Stimulated activated CD8-positive, alpha-beta memory T cell treated with anti-CD3 and anti-CD28 coated beads, Interleukin-4, amount 100 ng/mL, for 4 hours (primary cell): ENCODE results near the gene CALML5.

Source experiments
- DNase-seq, 2 donors: peaks; one replicate each; pipeline ENCODE4 v3.0.0-alpha.2; 2020; ENCODE audit warnings: low read depth in 2 of 2, low spot score in 1 of 2

Gene CALML5

DNA sequence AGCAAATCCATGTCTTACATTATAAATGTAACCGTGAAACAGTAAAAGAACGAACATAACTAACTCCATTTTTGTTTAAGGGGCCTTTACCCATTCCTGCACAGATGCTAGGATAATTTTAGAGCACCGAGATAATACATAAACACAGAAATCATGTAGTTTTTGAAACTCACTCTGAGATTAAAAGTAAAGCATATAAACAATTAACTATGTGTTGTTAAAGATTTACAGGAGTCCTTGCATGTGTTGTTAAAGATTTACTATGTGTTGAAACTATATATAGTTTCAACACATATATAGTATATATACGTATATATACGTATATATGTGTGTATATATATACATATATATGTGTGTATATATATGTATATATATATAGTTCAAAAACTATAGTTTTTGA is 18.2 kb upstream of the CALML5 start:
- DNase-seq: no peak

GRCh38 chr10:5515948-5516761 is 16.8 kb upstream of the CALML5 start:
- no peak for DNase-seq

- no peak for DNase-seq
Measured at GRCh38 chr10:5514226-5514850, 15.0 kb upstream of the CALML5 start.

DNA sequence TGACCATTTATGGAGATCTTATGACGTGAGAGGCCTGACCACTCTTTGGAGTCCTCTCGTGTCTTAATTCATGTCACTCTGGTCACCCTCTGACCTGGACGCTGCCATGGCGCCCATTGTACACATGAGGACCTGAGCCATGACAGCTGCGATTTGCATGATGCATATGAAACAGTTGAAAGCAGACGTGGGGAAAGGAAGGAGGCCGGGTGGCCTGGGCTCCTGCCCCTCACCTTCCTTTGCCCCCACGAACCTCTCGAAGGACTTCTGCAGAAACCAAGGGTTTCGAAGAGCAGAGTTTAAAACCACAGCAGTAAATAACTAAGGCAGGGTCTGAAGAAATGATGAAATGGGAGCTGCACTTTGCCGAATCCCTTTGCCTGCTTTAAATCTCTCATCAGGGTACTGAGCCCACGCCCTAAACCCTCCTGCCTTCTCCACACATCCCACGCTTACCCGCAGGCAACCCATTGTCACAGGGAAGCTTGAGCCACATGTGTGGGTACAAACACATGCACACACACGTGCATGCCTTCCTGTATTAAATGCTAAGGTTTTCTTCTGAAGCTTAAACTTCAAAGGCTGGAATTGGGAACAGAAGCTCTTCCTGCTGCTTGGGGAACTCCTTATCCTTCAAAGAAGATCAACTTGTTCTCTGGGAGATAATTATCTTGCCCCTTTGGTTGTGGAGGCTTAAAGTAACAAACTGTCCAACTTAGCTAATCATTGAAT is 13.7 kb upstream of the CALML5 start:
- no peak for DNase-seq

DNA sequence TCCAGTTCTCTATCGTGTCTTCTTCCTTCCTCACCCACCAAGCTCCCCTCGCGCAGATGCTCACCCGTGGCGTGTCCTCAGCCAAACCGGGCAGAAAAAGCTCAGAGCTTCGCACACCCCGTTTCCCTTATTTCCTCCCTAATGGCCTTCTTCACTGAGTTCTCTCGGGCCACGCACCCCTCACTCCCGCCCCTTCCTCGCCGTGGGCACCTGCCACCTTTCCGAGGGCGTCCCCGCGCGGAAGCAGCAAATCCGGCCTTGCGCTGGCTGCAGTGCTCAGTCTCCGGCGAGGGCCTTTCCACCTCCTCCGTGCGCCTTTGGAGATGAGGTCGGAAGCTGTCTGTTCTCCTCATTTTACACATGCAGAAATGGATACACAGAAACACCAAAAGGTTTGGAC is 13.0 kb upstream of the CALML5 start:
- DNase-seq: no peak

DNA sequence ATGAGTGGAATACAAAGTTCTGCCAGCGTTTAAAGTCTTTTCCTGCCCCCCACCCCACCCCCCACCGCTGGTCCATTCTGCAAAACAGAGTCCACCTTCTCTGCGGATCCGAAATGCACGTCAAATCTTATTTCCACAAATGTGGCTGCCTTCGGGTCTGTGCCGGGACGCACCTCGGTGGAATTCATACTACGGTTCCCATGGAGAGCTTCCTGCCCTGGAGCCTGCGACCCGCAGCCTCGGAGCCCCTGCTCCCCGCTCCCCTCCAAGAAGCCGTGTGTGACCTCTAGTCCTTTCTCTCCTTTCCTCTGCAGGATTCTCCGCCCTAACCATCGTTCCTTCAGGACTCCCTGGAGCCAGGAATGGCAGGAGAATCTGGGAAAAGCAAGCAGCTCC is 12.5 kb upstream of the CALML5 start:
- no peak for DNase-seq

- no peak for DNase-seq
Measured at GRCh38 chr10:5511231-5511884, 12.0 kb upstream of the CALML5 start.

GRCh38 chr10:5510281-5511072 is 11.1 kb upstream of the CALML5 start:
- DNase-seq: no peak

DNA sequence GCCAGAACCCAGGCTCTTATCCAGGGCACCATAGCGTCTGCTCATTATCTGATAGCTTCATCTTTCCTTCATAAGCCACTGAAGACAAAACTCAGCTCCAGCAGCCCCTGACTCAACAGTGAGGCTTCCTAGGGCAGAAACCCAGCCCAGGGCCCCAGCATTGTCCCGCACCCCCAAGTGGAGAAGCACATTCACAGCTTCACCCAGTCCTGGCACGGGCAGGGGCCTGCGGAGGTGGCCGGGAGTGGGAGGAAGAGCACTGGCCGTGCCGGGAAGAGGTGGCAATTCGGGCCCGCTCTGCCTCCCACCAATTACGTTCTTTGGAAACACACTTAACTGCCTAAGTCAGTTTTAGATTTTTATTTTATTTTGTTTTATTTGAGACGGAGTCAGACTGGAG is 10.3 kb upstream of the CALML5 start:
- DNase-seq: no peak

DNA sequence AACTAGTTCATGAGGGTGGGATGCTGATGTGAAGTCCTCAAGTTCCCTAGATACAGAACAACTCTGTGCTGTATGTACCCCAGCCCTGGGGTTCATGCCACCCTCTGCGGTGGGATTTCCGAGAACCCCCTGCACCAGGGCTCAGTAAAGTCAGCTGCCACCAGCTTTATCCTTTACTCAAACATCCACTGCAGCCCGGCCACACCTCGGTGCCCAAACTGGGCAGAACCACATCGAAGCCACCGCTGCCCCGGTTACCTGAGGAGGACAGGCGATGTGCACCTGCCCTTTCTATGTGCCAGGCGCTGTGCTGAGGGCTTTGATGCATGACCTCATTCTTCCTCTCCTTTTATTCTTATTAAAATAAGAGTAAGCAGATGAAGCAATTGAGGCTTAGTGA is 9.9 kb upstream of the CALML5 start:
- DNase-seq: no peak

DNA sequence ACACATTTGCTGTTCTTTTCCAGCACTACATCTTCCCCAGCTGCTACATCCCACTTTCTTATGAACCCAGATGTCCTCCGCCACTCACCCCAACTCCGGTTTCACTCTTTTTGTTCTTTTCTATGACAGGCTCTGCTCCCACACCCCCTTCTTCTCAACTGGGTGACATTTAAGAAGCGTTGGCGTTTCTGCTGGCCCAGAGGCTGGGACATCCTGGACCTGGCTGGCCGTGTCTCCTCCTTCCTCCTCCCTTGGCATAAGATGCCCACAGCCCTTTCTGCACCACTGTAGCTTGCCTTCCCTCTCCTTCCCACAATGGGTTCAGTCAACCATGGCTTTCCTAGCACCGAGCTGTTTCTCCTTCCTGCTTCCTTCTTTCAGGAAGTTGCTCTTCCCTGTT is 9.4 kb upstream of the CALML5 start:
- no peak for DNase-seq

GRCh38 chr10:5508161-5508604 is 8.8 kb upstream of the CALML5 start:
- DNase-seq: no peak

- no peak for DNase-seq
Measured at GRCh38 chr10:5507649-5508131, 8.3 kb upstream of the CALML5 start.

DNA sequence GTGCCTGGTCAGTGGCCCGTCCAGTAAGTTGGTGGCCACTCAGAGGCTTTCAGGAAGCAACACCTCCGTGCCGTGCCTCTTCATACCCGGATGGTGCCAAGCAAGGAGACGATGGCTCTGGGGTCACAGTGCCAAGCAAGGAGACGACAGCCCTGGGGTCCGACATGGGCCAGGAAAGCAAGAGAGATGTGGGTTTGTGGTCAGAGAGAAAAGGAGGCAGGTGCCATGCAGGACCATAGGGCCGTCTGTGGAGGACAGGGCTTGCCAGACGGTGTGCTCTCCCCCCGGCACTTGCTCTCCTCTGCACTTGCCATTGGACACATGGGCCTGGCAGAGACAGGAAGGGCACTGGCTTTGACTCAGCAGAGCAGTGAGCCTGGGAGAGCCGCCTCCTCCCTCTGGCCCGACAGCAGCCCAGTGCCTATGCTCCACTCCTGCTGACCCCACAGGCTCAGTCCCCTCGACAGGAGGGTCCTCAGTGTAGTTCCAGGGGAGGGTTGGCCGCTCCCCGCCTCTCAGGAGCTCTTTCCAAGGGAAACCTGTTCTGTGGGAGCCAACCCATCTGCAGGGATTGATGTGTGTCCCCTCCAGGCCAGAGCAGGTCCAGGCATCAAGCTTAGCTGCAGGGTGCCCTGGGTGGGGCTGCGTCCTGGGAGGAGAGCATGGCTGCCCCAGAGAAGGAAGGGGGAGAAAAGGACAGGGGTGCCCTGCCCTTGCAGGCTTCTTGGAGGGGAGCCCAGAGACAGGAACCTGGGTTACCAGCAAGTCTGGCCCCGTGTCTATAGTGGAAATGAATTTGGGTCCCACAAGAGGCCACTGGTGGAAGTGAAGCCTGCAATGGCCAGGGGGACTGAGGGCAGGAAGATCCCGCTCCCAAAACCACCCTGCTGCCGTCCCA is 7.6 kb upstream of the CALML5 start:
- no peak for DNase-seq

DNA sequence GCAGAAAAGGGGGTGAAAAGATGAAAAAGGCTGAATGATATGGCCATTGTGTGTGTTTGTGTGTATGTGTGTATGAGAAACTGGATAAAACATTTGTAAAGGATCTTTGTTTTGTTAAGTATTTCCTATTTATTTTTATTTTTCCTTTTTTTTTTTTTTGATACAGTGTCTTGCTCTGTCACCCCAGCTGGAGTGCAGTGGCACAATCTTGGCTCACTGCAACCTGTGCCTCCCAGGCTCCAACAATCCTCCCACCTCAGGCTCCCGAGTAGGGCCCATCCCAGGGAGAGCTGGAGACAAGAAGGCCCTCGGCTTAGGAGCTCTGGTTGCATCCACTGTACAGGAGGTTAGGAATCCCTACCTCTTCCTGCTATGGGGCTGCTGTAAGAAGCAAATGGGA is 6.9 kb upstream of the CALML5 start:
- DNase-seq: no peak

DNA sequence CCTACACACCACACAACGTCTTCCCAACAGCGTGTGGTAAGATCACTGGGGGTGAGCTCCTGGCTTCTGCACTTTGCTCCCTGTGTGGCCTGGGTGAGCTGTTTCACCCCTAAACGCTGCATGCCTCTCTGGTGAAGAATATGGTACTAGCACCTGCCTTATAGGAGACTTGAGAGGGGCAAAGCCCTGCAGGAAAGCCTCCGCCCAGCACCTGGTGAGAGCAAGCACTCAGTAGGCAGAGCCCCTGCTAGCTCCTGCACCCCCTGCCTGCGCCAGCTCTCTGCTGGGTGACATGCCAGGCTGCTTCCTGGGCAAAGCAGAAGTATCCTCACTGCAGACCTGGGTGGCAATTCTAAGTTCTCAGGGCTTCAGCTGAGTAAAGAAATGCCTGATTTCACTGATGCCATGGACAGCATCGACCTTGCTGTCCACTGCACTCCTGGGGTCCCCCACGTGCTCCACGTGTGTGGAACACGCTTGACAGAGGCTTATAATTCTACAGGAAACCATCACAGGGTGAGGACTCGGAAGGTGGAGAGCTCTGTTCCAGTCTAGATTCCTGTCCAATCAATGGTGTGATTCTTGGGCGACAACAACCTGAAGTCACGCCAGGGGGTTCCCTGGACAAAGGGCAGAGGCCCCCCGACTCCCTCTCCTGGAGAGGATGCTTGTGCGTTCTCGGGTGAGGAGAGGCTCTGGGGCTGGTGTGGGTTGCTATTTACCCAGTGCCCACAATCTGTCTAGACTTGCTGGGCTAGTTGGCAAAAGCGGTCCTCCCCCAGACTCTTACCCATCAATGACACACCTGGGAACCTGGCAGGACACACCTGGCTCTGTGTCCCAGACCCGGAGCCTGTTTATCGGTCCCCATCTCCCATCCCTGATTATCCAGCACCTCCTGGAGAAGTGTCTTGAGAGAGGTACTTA is 5.0 kb upstream of the CALML5 start:
- DNase-seq: no peak

- no peak for DNase-seq
Measured at GRCh38 chr10:5503477-5503835, 4.1 kb upstream of the CALML5 start.

DNA sequence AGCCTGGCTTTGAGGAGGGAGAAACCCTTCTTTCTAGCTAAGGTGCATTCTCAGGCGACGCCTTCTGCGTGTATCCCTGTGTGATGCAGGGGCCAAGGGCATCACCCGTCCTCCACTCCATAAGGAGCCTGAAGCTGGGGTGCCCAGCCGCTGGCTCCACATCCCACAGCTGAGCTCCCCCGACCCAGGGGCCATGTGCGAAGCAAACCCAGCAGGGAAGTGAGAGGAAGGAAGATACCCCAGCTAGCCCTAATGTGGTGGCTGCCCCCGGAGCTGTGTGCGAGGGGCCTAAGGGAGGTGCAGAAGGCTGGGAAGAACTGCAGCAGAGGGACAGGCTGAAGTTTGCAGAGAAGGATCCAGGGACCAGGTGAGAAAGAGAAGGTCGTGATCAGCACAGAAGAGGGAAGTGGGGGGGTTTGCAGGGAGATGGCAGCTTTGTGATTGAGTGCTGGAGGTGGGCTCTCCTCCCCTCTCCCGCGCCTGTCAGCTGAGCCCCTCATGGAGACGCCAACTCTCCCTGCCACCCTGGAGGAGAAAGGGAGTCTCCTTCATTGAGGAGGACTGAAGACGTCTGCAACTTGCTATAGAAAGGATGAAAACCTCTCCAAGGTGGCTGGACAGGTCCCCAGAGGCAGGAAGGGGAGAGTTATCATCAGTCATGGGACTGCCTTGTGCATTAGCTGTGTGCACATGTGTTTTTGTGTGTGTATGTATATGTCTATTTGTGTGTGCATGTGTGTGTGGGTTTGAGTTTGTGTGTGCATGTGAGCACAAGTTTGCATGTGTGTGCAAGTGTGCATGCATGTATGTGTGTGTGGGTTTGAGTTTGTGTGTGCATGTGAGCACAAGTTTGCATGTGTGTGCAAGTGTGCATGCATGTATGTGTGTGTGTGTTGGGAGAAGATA is 3.5 kb upstream of the CALML5 start:
- DNase-seq: no peak
